GM19025 (cell line): Measurements from ENCODE around the gene CCDC91.
"Not testable (repeated sequence)": the region's sequence is repeated elsewhere in the genome, so short reads cannot be mapped to it uniquely, and the experiment has no call there.

Experiments
- ATAC-seq: cut with Tn5 transposase; IDR thresholded peaks from one replicate; pipeline ENCODE4 v1.9.1; 2021; ENCODE audit warnings: mild to moderate bottlenecking, low read depth, moderate library complexity; ENCODE audit not compliant: unreplicated experiment

Gene CCDC91

GRCh38 chr12:28269851-28270250 lies 79.6 kb downstream of the CCDC91 start:
- ATAC-seq = no peak

DNA sequence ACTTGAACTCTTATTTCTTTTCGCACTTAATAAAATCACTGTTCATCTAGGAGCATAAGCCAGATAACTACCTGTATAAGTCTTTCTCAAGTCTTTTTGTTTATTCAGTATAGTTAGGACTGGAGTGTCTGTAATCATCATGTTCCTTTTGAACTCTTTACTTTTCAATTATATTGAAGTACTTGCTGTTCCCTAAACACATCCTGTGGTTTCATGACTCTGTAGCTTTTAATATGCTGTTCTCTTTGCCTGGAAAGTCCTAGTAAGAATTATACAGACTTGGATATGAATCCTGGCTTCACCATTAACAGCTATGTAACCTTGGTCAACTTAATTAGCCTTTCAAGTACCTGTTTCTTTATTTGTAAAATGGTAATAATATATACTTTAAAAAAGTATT lies 88.2 kb downstream of the CCDC91 start:
- ATAC-seq = no peak

DNA sequence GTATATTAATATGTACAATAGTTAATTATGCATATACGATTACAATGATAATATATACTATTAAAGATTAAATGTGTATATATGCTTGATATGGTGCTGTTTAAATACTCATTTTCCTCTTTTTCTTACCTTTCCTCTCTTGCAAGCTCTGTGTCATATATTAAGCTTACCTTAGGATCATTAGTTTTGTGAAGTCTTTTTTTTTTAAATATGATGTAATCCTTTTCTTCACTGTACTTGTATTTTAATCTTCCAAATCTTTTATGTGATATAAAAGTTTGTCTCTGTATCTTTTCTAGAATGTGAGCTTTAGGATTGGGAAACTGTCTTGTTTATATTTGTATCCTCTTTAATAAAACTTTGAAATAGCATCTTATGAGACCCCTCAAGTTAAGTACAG lies 88.7 kb downstream of the CCDC91 start:
- ATAC-seq = no peak

DNA sequence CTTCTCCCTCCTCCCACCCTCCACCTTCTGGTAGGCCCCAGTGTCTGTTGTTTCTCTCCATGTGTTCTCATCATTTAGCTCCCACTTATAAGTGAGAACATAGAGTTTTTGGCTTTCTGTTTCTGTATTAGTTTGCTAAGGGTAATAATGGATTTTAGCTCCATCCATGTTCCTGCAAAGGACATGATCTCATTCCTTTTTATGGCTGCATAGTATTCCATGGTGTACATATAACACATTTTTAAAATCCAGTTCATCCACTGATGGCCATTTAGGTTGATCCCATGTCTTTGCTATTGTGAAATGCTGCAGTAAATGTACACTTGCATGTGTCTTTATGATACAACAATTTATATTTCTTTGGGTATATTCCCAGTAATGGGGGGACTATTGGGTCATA lies 96.1 kb downstream of the CCDC91 start:
- ATAC-seq = no peak

DNA sequence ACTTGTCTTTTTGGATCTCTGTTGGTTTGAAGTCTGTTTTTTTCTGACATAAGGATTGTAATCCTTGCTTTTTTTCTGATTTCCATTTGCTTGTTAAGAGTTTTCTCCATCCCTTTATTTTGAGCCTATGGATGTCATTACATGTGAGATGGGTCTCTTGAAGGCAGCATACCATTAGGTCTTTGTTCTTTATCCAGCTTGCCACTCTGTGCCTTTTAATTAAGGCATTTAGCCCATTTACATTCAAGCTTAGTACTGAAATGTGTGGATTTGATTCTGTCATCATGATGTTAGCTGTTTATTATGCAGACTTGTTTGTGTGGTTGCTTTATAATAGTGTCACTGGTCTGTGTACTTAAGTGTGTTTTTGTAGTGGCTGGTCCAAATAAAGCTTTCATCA lies 100.0 kb downstream of the CCDC91 start:
- no peak for ATAC-seq

- no peak for ATAC-seq
Measured at GRCh38 chr12:28292699-28293098, 102.4 kb downstream of the CCDC91 start.

- no peak for ATAC-seq
Measured at GRCh38 chr12:28294300-28294699, 104.0 kb downstream of the CCDC91 start.

GRCh38 chr12:28296287-28296686 lies 106.0 kb downstream of the CCDC91 start:
- no peak for ATAC-seq

DNA sequence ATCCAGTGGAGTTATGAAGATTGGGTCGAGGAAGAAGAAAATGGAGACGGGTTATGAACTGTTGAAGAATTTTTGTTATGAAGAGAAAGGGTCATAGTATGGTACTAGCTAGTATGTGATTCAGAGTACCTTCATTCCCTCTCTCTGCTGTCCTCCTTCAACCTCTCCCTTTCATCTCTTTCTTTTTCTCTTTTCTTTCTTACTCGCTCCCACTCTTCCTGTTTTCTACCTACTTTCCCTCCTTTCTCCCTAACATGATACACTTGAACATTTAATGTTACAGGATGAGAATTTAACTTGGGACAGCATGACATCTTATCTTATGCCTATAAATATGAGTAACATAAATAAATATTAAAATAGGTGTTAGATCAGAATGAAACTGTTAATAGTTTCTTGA lies 112.9 kb downstream of the CCDC91 start:
- ATAC-seq = no peak

- ATAC-seq = no peak
Measured at GRCh38 chr12:28306535-28306934, 116.3 kb downstream of the CCDC91 start.

GRCh38 chr12:28308891-28309290 lies 118.6 kb downstream of the CCDC91 start:
- ATAC-seq = no peak

- ATAC-seq = no peak
Measured at GRCh38 chr12:28313631-28314030, 123.4 kb downstream of the CCDC91 start.

- ATAC-seq = no peak
Measured at GRCh38 chr12:28316049-28316448, 125.8 kb downstream of the CCDC91 start.

GRCh38 chr12:28318273-28318672 lies 128.0 kb downstream of the CCDC91 start:
- no peak for ATAC-seq

DNA sequence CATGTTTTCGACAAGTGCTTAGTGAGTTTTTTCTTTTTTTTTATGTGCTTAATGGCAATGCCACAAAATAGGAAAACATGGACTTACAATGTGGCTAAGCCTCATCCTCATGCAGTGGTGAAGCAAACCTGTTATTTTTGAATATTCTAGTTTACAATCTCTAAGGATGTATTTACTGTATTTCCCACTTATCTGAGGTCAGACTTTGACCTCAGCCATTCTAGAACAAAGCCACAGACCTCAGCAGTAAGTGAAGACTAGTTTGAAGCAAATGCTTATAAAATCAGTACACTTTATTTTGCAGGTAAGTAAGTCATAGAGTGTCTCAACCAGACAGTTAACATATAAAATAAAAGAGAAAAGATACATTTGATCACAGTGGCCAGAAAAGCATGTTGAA lies 130.1 kb downstream of the CCDC91 start:
- ATAC-seq = no peak

DNA sequence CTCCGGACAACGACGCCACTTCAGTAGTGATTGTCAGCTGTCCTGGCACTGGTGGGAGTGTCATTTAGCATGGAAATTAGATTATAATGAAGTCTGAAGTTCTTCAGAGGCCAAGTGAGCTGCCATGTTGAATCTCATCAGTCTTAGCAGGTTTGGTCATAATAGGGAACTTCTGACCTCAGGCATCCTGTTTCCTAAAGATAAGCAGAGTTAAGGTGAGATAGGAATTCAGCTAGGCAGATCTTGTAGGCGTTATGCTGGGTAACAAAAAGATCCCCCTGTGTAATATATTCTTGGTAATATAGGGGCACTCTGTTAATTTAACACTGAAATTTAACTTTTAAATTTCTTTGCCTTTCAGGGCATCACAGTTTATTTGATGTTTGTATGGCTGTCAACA lies 137.5 kb downstream of the CCDC91 start:
- no peak for ATAC-seq

DNA sequence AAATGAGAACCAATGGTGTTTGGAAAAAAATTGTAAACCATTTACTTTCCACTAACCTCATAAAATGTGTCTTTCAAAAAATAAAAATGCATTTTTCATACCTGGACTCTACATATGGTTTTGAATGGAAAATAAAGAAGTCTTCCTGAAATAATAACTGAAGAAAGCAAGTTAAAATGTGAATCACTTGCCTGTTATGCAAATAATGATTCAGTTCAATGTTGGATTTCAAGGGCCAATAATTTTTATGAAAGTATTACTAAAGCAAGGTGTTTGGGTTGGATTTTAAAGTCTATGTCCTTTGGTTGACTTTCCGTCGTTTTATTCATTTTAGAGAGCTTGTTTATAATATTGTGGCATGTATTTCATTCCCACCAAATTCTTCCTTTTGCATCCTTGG lies 138.7 kb downstream of the CCDC91 start:
- no peak for ATAC-seq

DNA sequence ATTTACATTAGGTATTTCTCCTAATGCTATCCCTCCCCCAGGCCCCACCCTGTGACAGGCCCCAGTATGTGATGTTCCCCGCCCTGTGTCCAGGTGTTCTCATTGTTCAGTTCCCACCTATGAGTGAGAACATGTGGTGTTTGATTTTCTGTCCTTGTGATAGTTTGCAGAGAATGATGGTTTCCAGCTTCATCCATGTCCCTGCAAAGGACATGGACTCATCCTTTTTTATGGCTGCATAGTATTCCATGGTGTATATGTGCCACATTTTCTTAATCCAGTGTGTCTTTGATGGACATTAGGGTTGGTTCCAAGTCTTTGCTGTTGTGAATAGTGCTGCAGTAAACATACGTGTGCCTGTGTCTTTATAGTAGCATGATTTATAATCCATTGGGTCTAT lies 139.5 kb downstream of the CCDC91 start:
- ATAC-seq = not testable (repeated sequence)

GRCh38 chr12:28330232-28330631 lies 140.0 kb downstream of the CCDC91 start:
- ATAC-seq = not testable (repeated sequence)

DNA sequence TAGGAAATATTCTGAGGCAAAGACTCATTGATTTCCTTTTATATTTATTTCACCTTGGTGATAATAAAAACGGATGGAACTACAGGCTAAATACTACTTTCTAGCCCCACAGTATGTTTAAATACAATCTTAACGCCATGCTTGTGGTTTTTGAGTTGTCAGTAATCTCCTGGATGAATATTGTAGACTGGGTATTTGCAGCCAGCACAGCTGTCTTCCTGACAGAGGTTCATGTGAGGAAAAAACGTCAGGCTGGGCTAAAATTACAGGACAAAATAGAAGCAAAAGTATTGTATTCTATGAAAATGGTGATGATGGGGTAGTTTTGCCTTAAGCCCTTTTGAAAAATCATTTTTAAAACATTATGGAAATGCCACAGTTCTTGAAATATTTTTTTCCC lies 140.9 kb downstream of the CCDC91 start:
- ATAC-seq = no peak

- ATAC-seq = no peak
Measured at GRCh38 chr12:28340261-28341045, 150.2 kb downstream of the CCDC91 start.

- ATAC-seq = no peak
Measured at GRCh38 chr12:28343713-28344112, 153.5 kb downstream of the CCDC91 start.

GRCh38 chr12:28346567-28346966 lies 156.3 kb downstream of the CCDC91 start:
- no peak for ATAC-seq
